Non-pigmented ciliary epithelial cell (primary cell): ENCODE results near the gene MPP2.
A peak's percentile ranks its signal among the peaks of the same experiment; 100 is the strongest.
"Not testable (repeated sequence)": the region's sequence is repeated elsewhere in the genome, so short reads cannot be mapped to it uniquely, and the experiment has no call there.

Source experiments
- DNase-seq: peaks from one replicate; pipeline ENCODE4 v3.0.0-alpha.2; 2010; ENCODE audit warnings: low read depth

The MPP2 gene

GRCh38 chr17:43846963-43847371 lies 60.4 kb downstream of the MPP2 start, which contains the start of gene CD300LG:
Gene CD300LG (plus strand): TSS chr17:43847176. CDS start chr17:43847217, 41 bp downstream.
- DNase-seq, result no peak

- no peak for DNase-seq
Observed at GRCh38 chr17:43846221-43846712, 61.1 kb downstream of the MPP2 start.

- no peak for DNase-seq
Observed at GRCh38 chr17:43845766-43846165, 61.6 kb downstream of the MPP2 start.

GRCh38 chr17:43844241-43844640 lies 63.1 kb downstream of the MPP2 start:
- no peak for DNase-seq

GRCh38 chr17:43842975-43843325 lies 64.4 kb downstream of the MPP2 start:
- no peak for DNase-seq

- not testable (repeated sequence) for DNase-seq
Observed at GRCh38 chr17:43842091-43842974, 65.0 kb downstream of the MPP2 start.

GRCh38 chr17:43841282-43841681 lies 66.1 kb downstream of the MPP2 start:
- DNase-seq, result no peak

- no peak for DNase-seq
Observed at GRCh38 chr17:43840814-43841213, 66.5 kb downstream of the MPP2 start.

GRCh38 chr17:43839670-43840108 lies 67.6 kb downstream of the MPP2 start:
- no peak for DNase-seq

- DNase-seq, result peak; percentile 27
Observed at GRCh38 chr17:43834106-43834505, 73.2 kb downstream of the MPP2 start.

GRCh38 chr17:43832976-43833829 lies 74.1 kb downstream of the MPP2 start, which contains the start of gene MPP3:
Gene MPP3 (minus strand): TSS chr17:43833146. CDS start chr17:43831906, 1,240 bp downstream.
- no peak for DNase-seq

- DNase-seq, result peak; percentile 20
Observed at GRCh38 chr17:43832168-43832975, 75.0 kb downstream of the MPP2 start.

GRCh38 chr17:43831633-43832032 lies 75.7 kb downstream of the MPP2 start:
- DNase-seq, result no peak

- no peak for DNase-seq
Observed at GRCh38 chr17:43830510-43831140, 76.7 kb downstream of the MPP2 start.

- DNase-seq, result no peak
Observed at GRCh38 chr17:43829738-43830137, 77.6 kb downstream of the MPP2 start.

GRCh38 chr17:43827596-43827995 lies 79.7 kb downstream of the MPP2 start:
- no peak for DNase-seq

- DNase-seq, result no peak
Observed at GRCh38 chr17:43826206-43826605, 81.1 kb downstream of the MPP2 start.

GRCh38 chr17:43825567-43825966 lies 81.8 kb downstream of the MPP2 start:
- DNase-seq, result no peak
